HCT116 (cell line): ENCODE measurements around the gene WDFY2.

Experiments
- ATF3 ChIP-seq: IDR thresholded peaks from 2 replicates; pipeline ENCODE4 v1.6.1; 2012
- CBX3 ChIP-seq: IDR thresholded peaks from 2 replicates; pipeline ENCODE4 v1.6.1; 2012; ENCODE audit warnings: low read depth
- CTCF ChIP-seq, 3 experiments: fragments of 200-600 bp in 1 of 3; sonication (generic) in 1 of 3; IDR thresholded peaks in 2 of 3; conservative IDR thresholded peaks in 1 of 3; 2 replicates each; pipeline ENCODE4 v1.5.1; 2012 to 2017; ENCODE audit warnings: low read depth in 2 of 3, low read length in 2 of 3, antibody characterized with exemption in 1 of 3, borderline replicate concordance in 1 of 3, control low read depth in 1 of 3, mild to moderate bottlenecking in 1 of 3, mixed read lengths in 1 of 3, mixed run types in 1 of 3, moderate library complexity in 1 of 3; ENCODE audit not compliant: insufficient read depth in 1 of 3
- MAX ChIP-seq: IDR thresholded peaks from 2 replicates; pipeline ENCODE4 v1.6.1; 2012
- POLR2AphosphoS5 ChIP-seq: IDR thresholded peaks from 2 replicates; pipeline ENCODE4 v1.6.1; 2011; ENCODE audit warnings: mild to moderate bottlenecking, low read depth, low read length, moderate library complexity
- YY1 ChIP-seq: IDR thresholded peaks from 2 replicates; pipeline ENCODE4 v1.6.1; 2011; ENCODE audit warnings: low read length, low read depth, moderate library complexity, mild to moderate bottlenecking; ENCODE audit not compliant: insufficient replicate concordance; ENCODE audit errors: extremely low read depth
- ZNF274 ChIP-seq: fragments of 200-500 bp; sonication (Bioruptor generic); IDR thresholded peaks from 2 replicates; pipeline ENCODE4 v1.6.1; 2014; ENCODE audit warnings: mild to moderate bottlenecking, low read depth, low read length, inconsistent platforms

- TF ChIP-seq CTCF (IDR thresholded peaks at IDR 0.05 in 2 of 3, conservative IDR thresholded peaks at IDR 0.05 in 1 of 3; ENCODE audit: borderline replicate concordance in 1 of 3, insufficient read depth in 1 of 3, low read depth in 2 of 3, low read length in 2 of 3) (no peak), CBX3 (no peak), POLR2AphosphoS5 (no peak), ATF3 (no peak), YY1 (no peak), ZNF274 (no peak), MAX (no peak)
These were observed 174.4 kb downstream of the WDFY2 start for GRCh38 chr13:51758691-51759090.
